Neuronal stem cell (in vitro differentiated cells): Measurements from ENCODE around the gene ARMH1.

Experiments used
- DNase-seq: peaks from one replicate; pipeline ENCODE4 v3.0.0-alpha.2; 2013; ENCODE audit warnings: low spot score
- H2AFZ ChIP-seq: one replicate; pipeline ENCODE4 v1.6.1; 2013; ENCODE audit warnings: mild to moderate bottlenecking, low read length, inconsistent platforms
- H2AK5ac ChIP-seq: 2 replicates; pipeline ENCODE4 v1.6.1; 2013; ENCODE audit warnings: low read depth, mild to moderate bottlenecking, inconsistent platforms, low read length, moderate library complexity, mixed read lengths
- H2BK120ac ChIP-seq: 2 replicates; pipeline ENCODE4 v1.6.1; 2013; ENCODE audit warnings: low read depth, mild to moderate bottlenecking, inconsistent platforms, low read length, moderate library complexity, mixed read lengths
- H2BK12ac ChIP-seq: one replicate; pipeline ENCODE4 v1.6.1; 2013; ENCODE audit warnings: low read length, inconsistent platforms
- H2BK15ac ChIP-seq: 2 replicates; pipeline ENCODE4 v1.6.1; 2013; ENCODE audit warnings: mild to moderate bottlenecking, low read length, inconsistent platforms, mixed read lengths
- H2BK5ac ChIP-seq: one replicate; pipeline ENCODE4 v1.6.1; 2013; ENCODE audit warnings: inconsistent platforms, mild to moderate bottlenecking, low read length, moderate library complexity
- H3K14ac ChIP-seq: one replicate; pipeline ENCODE4 v1.6.1; 2013; ENCODE audit warnings: low read length, inconsistent platforms
- H3K18ac ChIP-seq: 2 replicates; pipeline ENCODE4 v1.6.1; 2013; ENCODE audit warnings: low read length, inconsistent platforms
- H3K23ac ChIP-seq: 2 replicates; pipeline ENCODE4 v1.6.1; 2013; ENCODE audit warnings: low read depth, mild to moderate bottlenecking, mixed read lengths, low read length, inconsistent platforms; ENCODE audit not compliant: poor library complexity
- H3K27ac ChIP-seq: replicated peaks from 3 replicates; pipeline ENCODE4 v1.5.1; 2013; ENCODE audit warnings: low read length, inconsistent platforms
- H3K27me3 ChIP-seq, 3 experiments: 2 replicates each; pipeline ENCODE4 v1.6.1; 2013; ENCODE audit warnings: low read length in 3 of 3, mild to moderate bottlenecking in 2 of 3, inconsistent platforms in 1 of 3, low read depth in 1 of 3, mixed read lengths in 1 of 3, moderate library complexity in 1 of 3; ENCODE audit not compliant: control insufficient read depth in 3 of 3, insufficient read depth in 3 of 3
- H3K36me3 ChIP-seq, 2 donors: replicated peaks in 1 of 2; 2 replicates each; pipeline ENCODE4 v1.6.1; 2013; ENCODE audit warnings: low read length in 2 of 2; ENCODE audit not compliant: control insufficient read depth in 2 of 2, insufficient read depth in 2 of 2
- H3K4ac ChIP-seq: 2 replicates; pipeline ENCODE4 v1.6.1; 2013; ENCODE audit warnings: inconsistent platforms, mild to moderate bottlenecking, low read length, moderate library complexity
- H3K4me1 ChIP-seq, 2 donors: 1 replicate in 1 of 2; 2 replicates in 1 of 2; pipeline ENCODE4 v1.6.1; 2013; ENCODE audit warnings: low read length in 2 of 2, low read depth in 1 of 2; ENCODE audit not compliant: control insufficient read depth in 2 of 2, insufficient read depth in 1 of 2
- H3K4me2 ChIP-seq: one replicate; pipeline ENCODE4 v1.6.1; 2013; ENCODE audit warnings: mild to moderate bottlenecking, low read length, inconsistent platforms; ENCODE audit not compliant: insufficient read depth, poor library complexity, severe bottlenecking
- H3K4me3 ChIP-seq, 2 donors: 2 replicates each; pipeline ENCODE4 v1.5.1; 2013; ENCODE audit warnings: low read length in 2 of 2, mild to moderate bottlenecking in 2 of 2, inconsistent platforms in 1 of 2, moderate library complexity in 1 of 2
- H3K79me1 ChIP-seq: one replicate; pipeline ENCODE4 v1.6.1; 2013; ENCODE audit warnings: low read depth, mild to moderate bottlenecking, inconsistent platforms, low read length, moderate library complexity
- H3K9ac ChIP-seq: one replicate; pipeline ENCODE4 v1.6.1; 2013; ENCODE audit warnings: mild to moderate bottlenecking, low read depth, low read length, inconsistent platforms; ENCODE audit not compliant: poor library complexity
- H3K9me3 ChIP-seq, 2 donors: replicated peaks in 1 of 2; 2 replicates each; pipeline versions ENCODE3 to v1.6.1; 2013; ENCODE audit warnings: low read length in 2 of 2, mild to moderate bottlenecking in 2 of 2, inconsistent platforms in 1 of 2, low read depth in 1 of 2, mixed read lengths in 1 of 2, moderate library complexity in 1 of 2; ENCODE audit not compliant: control insufficient read depth in 2 of 2, insufficient read depth in 1 of 2
- H4K8ac ChIP-seq: one replicate; pipeline ENCODE4 v1.6.1; 2013; ENCODE audit warnings: low read depth, mild to moderate bottlenecking, inconsistent platforms, low read length, moderate library complexity
- H4K91ac ChIP-seq: one replicate; pipeline ENCODE4 v1.6.1; 2013; ENCODE audit warnings: low read length, low read depth, mild to moderate bottlenecking, inconsistent platforms; ENCODE audit not compliant: poor library complexity
- WGBS, 2 donors: extraction: QIAGEN DNeasy Blood & Tissue Kit; methylation state at CpG; one replicate each; pipeline ENCODE4 v1.1.7; 2013; ENCODE audit warnings: missing lambda C conversion rate in 2 of 2, mixed read lengths in 1 of 2; ENCODE audit not compliant: insufficient read length in 2 of 2, insufficient replicate concordance in 1 of 2; ENCODE audit errors: extremely low coverage in 2 of 2; 5-methylcytosine and 5-hydroxymethylcytosine counted together

Gene ARMH1

GRCh38 chr1:44676484-44677200 lies 2.1 kb downstream of the ARMH1 start:
- WGBS, 2 donors: 100% methylated on average over 2 of the region's 5 CpGs; no CpG with 5 or more reads in 1 of the 2 donors
- DNase-seq: no peak
- H4K8ac ChIP-seq: no peak overlapping the region

GRCh38 chr1:44677201-44677766 lies 2.8 kb downstream of the ARMH1 start:
- no peak overlapping the region for H3K18ac ChIP-seq
- WGBS, 2 donors: no CpG with 5 or more reads among the region's 6 CpGs
- H4K8ac ChIP-seq: no peak overlapping the region
- H3K9ac ChIP-seq: no peak overlapping the region
- no peak overlapping the region for H3K27ac ChIP-seq
- H3K4me1 ChIP-seq: peaks cover 15 to 16% of the 10 kb centered on the region in 2 donors
- H3K23ac ChIP-seq: no peak overlapping the region
- peaks cover 4 to 5% of the 10 kb centered on the region in 2 donors for H3K36me3 ChIP-seq
- no peaks in the 10 kb centered on the region for H3K79me1 ChIP-seq
- no peak overlapping the region for H4K91ac ChIP-seq
- no peak overlapping the region for H3K14ac ChIP-seq
- no peaks in the 10 kb centered on the region for H3K27me3 ChIP-seq
- H2BK5ac ChIP-seq: no peak overlapping the region
- H2AFZ ChIP-seq: no peak overlapping the region
- no peak overlapping the region for H2AK5ac ChIP-seq
- H2BK120ac ChIP-seq: no peak overlapping the region
- no peak overlapping the region for H3K4me2 ChIP-seq
- H3K4ac ChIP-seq: no peak overlapping the region
- no peak overlapping the region for H3K4me3 ChIP-seq
- no peak overlapping the region for H2BK12ac ChIP-seq
- DNase-seq: no peak
- H3K9me3 ChIP-seq: no peaks in the 10 kb centered on the region
- no peak overlapping the region for H2BK15ac ChIP-seq

More at GRCh38 chr1:44676484-44677200, 2.1 kb downstream of the ARMH1 start:
- Histone ChIP-seq H3K9ac (no peak overlapping the region), H2AK5ac (no peak overlapping the region), H3K27ac (no peak overlapping the region), H2BK15ac (no peak overlapping the region), H3K27me3 (no peaks in the 10 kb centered on the region), H3K4ac (no peak overlapping the region), H2BK5ac (no peak overlapping the region), H3K36me3 (peaks cover 4 to 5% of the 10 kb centered on the region in 2 donors), H3K4me2 (no peak overlapping the region), H3K14ac (no peak overlapping the region), H3K79me1 (no peaks in the 10 kb centered on the region), H3K23ac (no peak overlapping the region), H2BK120ac (no peak overlapping the region), H3K18ac (no peak overlapping the region), H3K4me3 (no peak overlapping the region), H4K91ac (no peak overlapping the region), H2BK12ac (no peak overlapping the region), H2AFZ (no peak overlapping the region), H3K4me1 (peaks cover 12 to 21% of the 10 kb centered on the region in 2 donors), H3K9me3 (no peaks in the 10 kb centered on the region)

GRCh38 chr1:44678120-44678519 lies 3.6 kb downstream of the ARMH1 start:
- Histone ChIP-seq H2BK5ac (no peak overlapping the region), H2BK15ac (no peak overlapping the region), H3K23ac (no peak overlapping the region), H3K4me1 (peaks cover 7 to 12% of the 10 kb centered on the region in 2 donors), H3K36me3 (peaks cover 4 to 5% of the 10 kb centered on the region in 2 donors), H3K27ac (no peak overlapping the region), H4K91ac (no peak overlapping the region), H2AK5ac (no peak overlapping the region), H3K14ac (no peak overlapping the region), H2BK120ac (no peak overlapping the region), H3K18ac (no peak overlapping the region), H3K9me3 (no peaks in the 10 kb centered on the region), H3K79me1 (no peaks in the 10 kb centered on the region), H3K27me3 (no peaks in the 10 kb centered on the region), H3K4ac (no peak overlapping the region), H3K4me3 (no peak overlapping the region), H4K8ac (no peak overlapping the region), H3K9ac (no peak overlapping the region), H3K4me2 (no peak overlapping the region), H2BK12ac (no peak overlapping the region), H2AFZ (no peak overlapping the region)
- no peak for DNase-seq
- WGBS, 2 donors: no CpG with 5 or more reads among the region's 2 CpGs

GRCh38 chr1:44678626-44679025 lies 4.1 kb downstream of the ARMH1 start:
- Histone ChIP-seq H2AK5ac (no peak overlapping the region), H3K4ac (no peak overlapping the region), H3K4me2 (no peak overlapping the region), H3K27me3 (no peaks in the 10 kb centered on the region), H2BK5ac (no peak overlapping the region), H3K79me1 (no peaks in the 10 kb centered on the region), H2BK12ac (no peak overlapping the region), H2BK15ac (no peak overlapping the region), H3K9ac (no peak overlapping the region), H3K18ac (no peak overlapping the region), H4K8ac (no peak overlapping the region), H3K9me3 (no peaks in the 10 kb centered on the region), H2AFZ (no peak overlapping the region), H2BK120ac (no peak overlapping the region), H3K4me3 (no peak overlapping the region), H3K14ac (no peak overlapping the region), H3K27ac (no peak overlapping the region), H3K23ac (no peak overlapping the region), H4K91ac (no peak overlapping the region), H3K4me1 (peaks cover 2 to 8% of the 10 kb centered on the region in 2 donors), H3K36me3 (peaks cover 5 to 7% of the 10 kb centered on the region in 2 donors)
- no CpG with 5 or more reads among the region's 4 CpGs for WGBS, 2 donors
- no peak for DNase-seq
